NT2/D1 (cell line): ENCODE measurements around the gene UBASH3B.

Experiments
- SUZ12 ChIP-seq: IDR thresholded peaks from 2 replicates; pipeline ENCODE4 v1.6.1; 2011; ENCODE audit not compliant: insufficient read length, insufficient read depth; ENCODE audit errors: extremely low read depth
- YY1 ChIP-seq: IDR thresholded peaks from 2 replicates; pipeline ENCODE4 v1.6.1; 2011; ENCODE audit not compliant: insufficient read length, insufficient read depth
- ZNF274 ChIP-seq: IDR thresholded peaks from 2 replicates; pipeline ENCODE4 v1.6.1; 2011; ENCODE audit warnings: mild to moderate bottlenecking, low read depth, low read length

DNA sequence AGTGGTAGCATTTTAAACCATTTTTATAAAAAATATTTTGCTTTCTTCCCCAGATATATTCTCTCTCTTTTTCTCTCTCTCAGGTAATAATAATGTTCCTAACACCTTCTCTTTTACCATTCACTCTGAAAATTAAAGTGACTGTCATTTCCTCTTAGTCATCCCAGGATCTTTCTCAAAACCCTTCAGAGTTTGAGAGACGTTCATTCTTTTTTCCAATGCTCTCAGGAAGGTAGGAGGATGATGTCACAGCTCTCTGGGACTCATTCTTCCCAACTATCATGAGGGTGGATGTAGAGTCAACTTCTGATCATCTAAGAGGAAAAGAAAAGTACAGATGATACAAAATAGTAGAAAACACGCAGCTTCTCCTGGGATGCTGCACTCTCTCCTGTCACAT is 122.6 kb downstream of the UBASH3B start:
- TF ChIP-seq ZNF274 (no peak), YY1 (no peak), SUZ12 (no peak)
